Mesendoderm (in vitro differentiated cells): ENCODE results near the gene EFCAB7.

Experiments
- DNase-seq: peaks from one replicate; pipeline ENCODE4 v3.0.0; 2013
- H2AK5ac ChIP-seq: 2 replicates; pipeline ENCODE4 v1.6.1; 2013; ENCODE audit warnings: low read length, inconsistent platforms
- H2BK120ac ChIP-seq: 2 replicates; pipeline ENCODE4 v1.6.1; 2013; ENCODE audit warnings: low read depth, mild to moderate bottlenecking, low read length, moderate library complexity, mixed read lengths
- H2BK15ac ChIP-seq: replicated peaks from 2 replicates; pipeline ENCODE4 v1.6.1; 2013; ENCODE audit warnings: low read depth, mild to moderate bottlenecking, moderate library complexity
- H2BK5ac ChIP-seq: 2 replicates; pipeline ENCODE4 v1.6.1; 2013; ENCODE audit warnings: low read length, inconsistent platforms
- H3K18ac ChIP-seq: 2 replicates; pipeline ENCODE4 v1.6.1; 2013; ENCODE audit warnings: mild to moderate bottlenecking, low read length, mixed read lengths
- H3K23ac ChIP-seq: one replicate; pipeline ENCODE4 v1.6.1; 2013; ENCODE audit warnings: low read length
- H3K27ac ChIP-seq: 2 replicates; pipeline ENCODE4 v1.5.1; 2013; ENCODE audit warnings: low read depth, mild to moderate bottlenecking, inconsistent platforms, low read length, moderate library complexity
- H3K27me3 ChIP-seq: 2 replicates; pipeline ENCODE4 v1.6.1; 2013; ENCODE audit warnings: low read length, control low read depth, mild to moderate bottlenecking, inconsistent platforms; ENCODE audit not compliant: insufficient read depth, poor library complexity
- H3K36me3 ChIP-seq: 2 replicates; pipeline ENCODE4 v1.6.1; 2013; ENCODE audit warnings: low read length, inconsistent platforms; ENCODE audit not compliant: control insufficient read depth, insufficient read depth
- H3K4ac ChIP-seq: one replicate; pipeline ENCODE4 v1.6.1; 2013; ENCODE audit warnings: low read depth, mild to moderate bottlenecking, low read length, moderate library complexity
- H3K4me1 ChIP-seq: 2 replicates; pipeline ENCODE4 v1.6.1; 2013; ENCODE audit warnings: low read depth, low read length, inconsistent platforms; ENCODE audit not compliant: control insufficient read depth
- H3K4me2 ChIP-seq: 2 replicates; pipeline ENCODE4 v1.6.1; 2013; ENCODE audit warnings: low read length
- H3K4me3 ChIP-seq: 2 replicates; pipeline ENCODE4 v1.5.1; 2013; ENCODE audit warnings: mild to moderate bottlenecking, low read length
- H3K56ac ChIP-seq: one replicate; pipeline ENCODE4 v1.6.1; 2013; ENCODE audit warnings: low read length
- H3K79me1 ChIP-seq: 2 replicates; pipeline ENCODE4 v1.6.1; 2013; ENCODE audit warnings: low read length, inconsistent platforms
- H3K79me2 ChIP-seq: 2 replicates; pipeline ENCODE4 v1.6.1; 2013; ENCODE audit warnings: mild to moderate bottlenecking, low read length; ENCODE audit not compliant: control insufficient read depth, insufficient read depth
- H3K9ac ChIP-seq: 2 replicates; pipeline ENCODE4 v1.6.1; 2013; ENCODE audit warnings: low read length, inconsistent platforms
- H4K5ac ChIP-seq: one replicate; pipeline ENCODE4 v1.6.1; 2013; ENCODE audit warnings: low read length
- H4K8ac ChIP-seq: one replicate; pipeline ENCODE4 v1.6.1; 2013; ENCODE audit warnings: low read depth, mild to moderate bottlenecking, control low read depth, low read length, moderate library complexity
- WGBS: extraction: QIAGEN DNeasy Blood & Tissue Kit; methylation state at CpG from one replicate; pipeline ENCODE4 v1.1.7; 2013; ENCODE audit warnings: low lambda C conversion rate, missing lambda C conversion rate; ENCODE audit not compliant: insufficient coverage; ENCODE audit errors: extremely low coverage; 5-methylcytosine and 5-hydroxymethylcytosine counted together

EFCAB7 gene

DNA sequence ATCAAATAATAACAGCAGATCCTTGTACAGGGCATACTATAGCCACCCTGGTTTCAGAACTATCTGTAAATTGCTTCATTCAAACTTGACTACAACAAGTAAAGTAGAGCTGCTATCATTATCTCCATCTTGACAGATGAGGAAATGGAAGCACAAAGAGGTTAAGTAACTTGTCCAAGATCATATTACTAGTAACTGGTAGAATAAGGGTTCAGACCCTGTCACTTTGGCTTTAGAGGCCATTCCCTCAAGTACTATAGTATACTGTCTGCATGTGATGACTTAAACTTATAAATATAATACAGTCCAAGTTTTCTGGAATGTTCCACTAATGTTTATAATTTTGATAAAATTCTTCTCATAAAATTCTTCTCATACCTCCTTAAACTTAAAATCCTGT is 94.7 kb downstream of the EFCAB7 start:
- peaks cover 3% of the 10 kb centered on the region for H3K4me1 ChIP-seq
- H3K56ac ChIP-seq = no peak overlapping the region
- H4K8ac ChIP-seq = no peak overlapping the region
- H3K79me1 ChIP-seq = peaks cover 2% of the 10 kb centered on the region
- no peak overlapping the region for H3K23ac ChIP-seq
- no peak overlapping the region for H3K18ac ChIP-seq
- no peak overlapping the region for H3K4me2 ChIP-seq
- H4K5ac ChIP-seq = no peak overlapping the region
- no peaks in the 10 kb centered on the region for H3K27me3 ChIP-seq
- no peak overlapping the region for H2BK5ac ChIP-seq
- no peak for DNase-seq
- no peak overlapping the region for H3K4me3 ChIP-seq
- no peak overlapping the region for H2BK15ac ChIP-seq
- no peak overlapping the region for H3K4ac ChIP-seq
- no peak overlapping the region for H2AK5ac ChIP-seq
- no peaks in the 10 kb centered on the region for H3K79me2 ChIP-seq
- H3K9ac ChIP-seq = no peak overlapping the region
- no peaks in the 10 kb centered on the region for H3K36me3 ChIP-seq
- H2BK120ac ChIP-seq = no peak overlapping the region
- no peak overlapping the region for H3K27ac ChIP-seq

DNA sequence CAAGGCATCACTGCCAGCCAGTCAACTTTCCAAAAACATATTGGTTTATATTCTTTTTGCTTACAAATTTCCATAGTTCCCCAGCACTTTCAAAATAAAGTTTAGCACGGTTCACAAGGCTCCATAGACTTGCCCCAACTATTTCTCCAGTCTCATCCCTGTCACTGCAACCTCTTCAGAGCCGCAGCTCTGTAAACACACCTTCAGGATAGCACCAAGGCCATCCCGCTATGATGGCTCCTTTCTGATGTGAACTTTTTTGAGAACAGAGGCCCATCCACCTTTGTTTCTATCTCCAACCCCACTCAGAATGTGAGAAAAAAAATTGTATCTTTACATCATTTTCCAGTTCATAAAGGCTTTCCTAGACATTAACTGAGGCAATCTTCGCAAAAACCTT is 96.2 kb downstream of the EFCAB7 start:
- Histone ChIP-seq H3K4me3 (no peak overlapping the region), H2BK15ac (no peak overlapping the region), H3K4me1 (no peaks in the 10 kb centered on the region), H2AK5ac (no peak overlapping the region), H3K27me3 (no peaks in the 10 kb centered on the region), H3K27ac (no peak overlapping the region), H3K9ac (no peak overlapping the region), H3K79me1 (peaks cover 2% of the 10 kb centered on the region), H4K8ac (no peak overlapping the region), H3K79me2 (no peaks in the 10 kb centered on the region), H3K23ac (no peak overlapping the region), H3K36me3 (no peaks in the 10 kb centered on the region), H3K18ac (no peak overlapping the region), H2BK5ac (no peak overlapping the region), H3K56ac (no peak overlapping the region), H3K4ac (no peak overlapping the region), H2BK120ac (no peak overlapping the region), H3K4me2 (no peak overlapping the region), H4K5ac (no peak overlapping the region)
- no CpG with 5 or more reads among the region's 4 CpGs for WGBS
- DNase-seq = no peak

DNA sequence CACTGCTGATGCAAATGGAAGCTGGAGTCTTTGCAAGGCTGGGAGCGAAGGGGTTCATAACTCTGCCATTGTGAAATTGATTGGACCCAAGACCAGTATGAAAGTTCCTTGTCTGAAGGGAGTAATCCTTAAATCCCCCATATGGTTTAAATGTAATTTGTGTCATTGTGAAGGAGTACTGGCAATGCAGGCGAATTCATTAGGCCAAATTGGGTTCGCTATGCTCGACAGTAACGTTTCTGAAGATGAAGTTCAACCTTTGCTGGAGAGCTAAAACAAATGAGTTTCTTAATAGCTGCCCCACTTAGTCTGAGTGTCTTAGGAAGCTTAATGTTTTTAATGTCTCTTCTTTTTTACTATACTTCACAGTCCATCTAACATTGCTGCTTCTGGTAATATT is 97.3 kb downstream of the EFCAB7 start:
- H4K5ac ChIP-seq = no peak overlapping the region
- H4K8ac ChIP-seq = no peak overlapping the region
- H3K4me2 ChIP-seq = no peak overlapping the region
- no peak overlapping the region for H2AK5ac ChIP-seq
- H3K36me3 ChIP-seq = no peaks in the 10 kb centered on the region
- DNase-seq = no peak
- no CpG with 5 or more reads among the region's 5 CpGs for WGBS
- no peak overlapping the region for H3K56ac ChIP-seq
- no peaks in the 10 kb centered on the region for H3K79me2 ChIP-seq
- no peak overlapping the region for H2BK5ac ChIP-seq
- H3K9ac ChIP-seq = no peak overlapping the region
- no peak overlapping the region for H3K18ac ChIP-seq
- H3K4ac ChIP-seq = no peak overlapping the region
- no peak overlapping the region for H2BK15ac ChIP-seq
- H2BK120ac ChIP-seq = no peak overlapping the region
- H3K4me1 ChIP-seq = peaks cover 2% of the 10 kb centered on the region
- peaks cover 3% of the 10 kb centered on the region for H3K79me1 ChIP-seq
- no peaks in the 10 kb centered on the region for H3K27me3 ChIP-seq
- H3K27ac ChIP-seq = no peak overlapping the region
- no peak overlapping the region for H3K23ac ChIP-seq
- no peak overlapping the region for H3K4me3 ChIP-seq

DNA sequence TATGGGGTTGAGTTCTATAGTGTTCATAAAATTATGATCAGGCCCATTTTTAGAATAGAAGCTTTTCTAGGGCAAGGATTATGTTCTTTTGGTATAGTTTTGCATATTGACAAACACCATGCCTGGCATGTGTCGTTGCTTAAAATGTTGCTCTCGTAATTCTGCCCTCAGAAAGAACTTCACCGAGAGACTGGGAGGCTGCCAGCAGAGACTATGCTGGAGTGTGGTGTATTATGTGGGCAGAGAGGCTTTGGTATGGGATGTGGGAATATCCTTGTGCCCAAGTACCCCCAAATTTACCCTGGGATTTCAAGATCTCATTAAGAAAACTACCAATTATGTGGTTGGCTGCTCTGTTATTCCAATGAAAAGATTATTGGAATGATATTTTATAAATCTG is 97.8 kb downstream of the EFCAB7 start:
- no peak overlapping the region for H2BK5ac ChIP-seq
- H3K79me2 ChIP-seq = no peaks in the 10 kb centered on the region
- no peak overlapping the region for H2BK120ac ChIP-seq
- no peak overlapping the region for H3K4me2 ChIP-seq
- H3K4ac ChIP-seq = no peak overlapping the region
- H3K27me3 ChIP-seq = no peaks in the 10 kb centered on the region
- peaks cover 3% of the 10 kb centered on the region for H3K79me1 ChIP-seq
- H3K56ac ChIP-seq = no peak overlapping the region
- no peak overlapping the region for H3K27ac ChIP-seq
- H4K8ac ChIP-seq = no peak overlapping the region
- no CpG with 5 or more reads among the region's 3 CpGs for WGBS
- H2BK15ac ChIP-seq = no peak overlapping the region
- H3K4me3 ChIP-seq = no peak overlapping the region
- H3K18ac ChIP-seq = no peak overlapping the region
- H4K5ac ChIP-seq = no peak overlapping the region
- H3K9ac ChIP-seq = no peak overlapping the region
- DNase-seq = no peak
- H3K36me3 ChIP-seq = no peaks in the 10 kb centered on the region
- H3K4me1 ChIP-seq = peaks cover 2% of the 10 kb centered on the region
- H2AK5ac ChIP-seq = no peak overlapping the region
- no peak overlapping the region for H3K23ac ChIP-seq

DNA sequence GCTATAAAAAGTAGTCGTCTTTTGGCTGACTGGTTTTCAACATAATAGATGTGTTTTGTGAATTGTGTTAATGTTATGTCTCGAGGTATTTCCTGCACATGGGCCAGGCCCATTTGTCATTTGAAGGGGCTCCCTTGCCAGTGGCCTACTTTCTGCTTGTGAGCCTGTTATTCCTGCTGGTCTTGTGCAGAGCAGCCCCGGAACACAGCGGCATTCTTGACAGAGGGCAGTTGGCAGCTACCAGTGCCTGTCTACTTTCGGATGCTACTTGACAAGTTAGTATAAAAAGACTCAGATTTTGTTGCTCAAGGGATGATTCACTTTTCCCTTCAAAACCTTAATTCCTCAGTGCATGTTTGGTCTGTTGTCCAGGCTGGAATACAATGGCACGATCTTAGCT is 98.4 kb downstream of the EFCAB7 start:
- WGBS = no CpG with 5 or more reads among the region's 6 CpGs
- H2BK120ac ChIP-seq = no peak overlapping the region
- no peak overlapping the region for H3K4ac ChIP-seq
- no peak overlapping the region for H3K27ac ChIP-seq
- peaks cover 3% of the 10 kb centered on the region for H3K79me1 ChIP-seq
- H3K27me3 ChIP-seq = no peaks in the 10 kb centered on the region
- no peak overlapping the region for H2BK5ac ChIP-seq
- H2BK15ac ChIP-seq = no peak overlapping the region
- H3K9ac ChIP-seq = no peak overlapping the region
- H4K8ac ChIP-seq = no peak overlapping the region
- no peak overlapping the region for H3K23ac ChIP-seq
- peaks cover 2% of the 10 kb centered on the region for H3K4me1 ChIP-seq
- no peak overlapping the region for H3K18ac ChIP-seq
- no peak for DNase-seq
- H2AK5ac ChIP-seq = no peak overlapping the region
- H4K5ac ChIP-seq = no peak overlapping the region
- H3K4me3 ChIP-seq = no peak overlapping the region
- no peak overlapping the region for H3K56ac ChIP-seq
- no peaks in the 10 kb centered on the region for H3K36me3 ChIP-seq
- H3K79me2 ChIP-seq = no peaks in the 10 kb centered on the region
- H3K4me2 ChIP-seq = no peak overlapping the region
